ENCODE measurements around the gene CDH13.

DNA sequence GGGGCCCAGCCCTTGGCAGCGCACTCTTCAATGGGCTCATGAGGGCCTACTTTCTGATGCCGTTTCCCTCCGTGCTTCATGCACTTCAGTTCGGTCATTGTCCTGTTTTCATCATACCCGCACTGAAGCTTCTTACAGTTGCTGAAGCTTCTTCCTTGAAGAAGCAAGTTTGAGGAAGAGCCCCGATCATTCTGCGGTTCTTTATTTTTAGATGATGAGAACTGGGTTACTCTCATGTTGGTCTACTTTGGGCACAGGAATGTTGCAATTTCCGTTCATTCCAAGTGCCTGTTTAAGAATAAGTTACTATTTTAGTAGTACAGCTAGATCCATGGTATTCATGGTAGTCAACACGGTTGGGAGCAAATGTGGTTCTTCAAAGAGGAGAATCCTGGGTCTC, 593.3 kb downstream of the CDH13 start:
- TF ChIP-seq, protein P1, sequence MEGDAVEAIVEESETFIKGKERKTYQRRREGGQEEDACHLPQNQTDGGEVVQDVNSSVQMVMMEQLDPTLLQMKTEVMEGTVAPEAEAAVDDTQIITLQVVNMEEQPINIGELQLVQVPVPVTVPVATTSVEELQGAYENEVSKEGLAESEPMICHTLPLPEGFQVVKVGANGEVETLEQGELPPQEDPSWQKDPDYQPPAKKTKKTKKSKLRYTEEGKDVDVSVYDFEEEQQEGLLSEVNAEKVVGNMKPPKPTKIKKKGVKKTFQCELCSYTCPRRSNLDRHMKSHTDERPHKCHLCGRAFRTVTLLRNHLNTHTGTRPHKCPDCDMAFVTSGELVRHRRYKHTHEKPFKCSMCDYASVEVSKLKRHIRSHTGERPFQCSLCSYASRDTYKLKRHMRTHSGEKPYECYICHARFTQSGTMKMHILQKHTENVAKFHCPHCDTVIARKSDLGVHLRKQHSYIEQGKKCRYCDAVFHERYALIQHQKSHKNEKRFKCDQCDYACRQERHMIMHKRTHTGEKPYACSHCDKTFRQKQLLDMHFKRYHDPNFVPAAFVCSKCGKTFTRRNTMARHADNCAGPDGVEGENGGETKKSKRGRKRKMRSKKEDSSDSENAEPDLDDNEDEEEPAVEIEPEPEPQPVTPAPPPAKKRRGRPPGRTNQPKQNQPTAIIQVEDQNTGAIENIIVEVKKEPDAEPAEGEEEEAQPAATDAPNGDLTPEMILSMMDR (IDR thresholded peaks at IDR 0.05; ENCODE audit: low read length), result no peak
- TF ChIP-seq EZH2phosphoT487 (IDR thresholded peaks at IDR 0.05; ENCODE audit: low read length), result no peak
